GF-D8 (cell line): ENCODE data around the gene WWOX.
"Not testable (repeated sequence)": the region's sequence is repeated elsewhere in the genome, so short reads cannot be mapped to it uniquely, and the experiment has no call there.

Experiments
- DNase-seq: peaks from one replicate; lab custom pipeline; 2025; lab: John Stamatoyannopoulos, UW

WWOX gene

DNA sequence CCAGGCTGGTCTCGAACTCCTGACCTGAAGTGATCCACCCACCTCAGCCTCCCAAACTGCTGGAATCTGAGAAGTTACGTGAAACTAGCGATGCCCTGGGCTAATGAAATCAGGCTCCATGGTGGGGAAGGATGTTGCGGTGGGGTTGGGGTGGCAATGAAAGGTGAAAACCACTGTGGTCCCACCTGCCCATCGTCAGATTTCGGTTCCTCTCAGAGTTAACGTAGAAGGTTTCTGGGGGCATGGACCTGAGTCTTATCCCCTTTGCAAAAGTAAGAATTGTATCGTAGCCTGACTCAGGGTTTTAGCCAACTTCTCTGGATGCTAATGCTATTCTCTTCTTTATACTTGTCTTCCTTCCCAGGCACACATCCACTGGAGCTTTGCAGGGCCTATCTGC, 402.3 kb downstream of the WWOX start:
- DNase-seq = no peak

DNA sequence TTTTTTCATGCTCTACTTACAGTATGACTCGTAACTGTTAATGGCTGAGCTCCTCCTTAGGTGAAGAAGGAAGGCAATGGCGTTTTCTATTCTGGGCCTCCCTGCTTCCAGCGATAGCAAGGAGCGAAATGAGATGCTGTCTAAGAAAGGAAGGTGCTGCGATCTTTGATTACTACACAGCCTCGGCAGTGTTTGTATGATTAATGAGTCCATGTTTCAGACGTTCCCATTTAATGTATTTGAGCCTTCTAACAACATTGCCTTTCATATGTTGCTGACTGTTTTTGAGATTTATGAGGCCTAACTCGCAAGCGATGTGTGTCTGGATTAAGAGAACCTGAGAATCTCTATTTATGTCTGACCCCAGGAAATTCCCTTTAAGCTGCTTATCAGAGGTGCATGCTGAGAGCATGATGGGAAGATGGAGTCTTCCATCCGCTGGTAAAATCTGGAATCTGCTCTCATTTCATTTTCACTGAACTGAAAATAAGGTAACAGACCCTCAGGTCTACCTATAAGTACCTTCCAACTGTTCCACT, 403.4 kb downstream of the WWOX start:
- DNase-seq = no peak

DNA sequence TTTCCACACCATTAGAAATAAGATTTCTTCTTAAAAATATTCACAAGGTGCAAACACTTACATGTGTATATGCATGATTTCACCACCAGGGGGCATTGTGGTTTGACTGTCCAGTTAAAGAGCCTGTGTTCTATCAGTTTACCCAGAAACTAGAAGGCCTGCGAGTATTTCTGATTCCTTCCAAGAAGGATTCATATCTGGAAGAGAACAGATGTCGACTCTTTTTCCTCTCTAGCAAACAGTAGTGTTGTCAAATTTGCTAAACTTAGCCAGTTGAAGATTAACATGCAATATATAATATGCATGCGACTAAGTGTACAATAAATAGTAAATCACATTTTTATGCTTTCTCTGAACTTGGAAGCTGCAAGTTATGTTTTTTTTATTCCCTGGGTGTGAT, 404.1 kb downstream of the WWOX start:
- no peak for DNase-seq

GRCh38 chr16:78504401-78504851, 405.0 kb downstream of the WWOX start:
- DNase-seq = no peak

DNA sequence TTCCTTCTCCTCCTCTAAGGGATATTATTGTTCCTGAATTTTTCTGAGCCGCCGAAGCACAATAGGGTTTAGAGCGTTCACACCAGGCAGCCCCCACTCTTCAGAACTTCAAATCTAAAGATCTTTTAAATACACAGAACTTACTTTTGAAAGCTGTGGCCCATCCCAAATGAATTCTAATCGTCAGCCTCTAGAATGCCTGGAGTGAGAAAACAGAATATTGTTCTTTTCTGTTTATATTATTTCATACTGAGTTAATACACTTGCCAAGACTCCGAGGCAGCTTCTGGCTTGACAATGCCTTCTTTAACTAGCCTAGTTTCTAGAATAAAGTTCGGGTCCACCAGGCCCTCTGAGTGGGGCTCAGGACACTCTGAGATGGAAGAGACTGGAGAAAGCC, 405.6 kb downstream of the WWOX start:
- DNase-seq = no peak

DNA sequence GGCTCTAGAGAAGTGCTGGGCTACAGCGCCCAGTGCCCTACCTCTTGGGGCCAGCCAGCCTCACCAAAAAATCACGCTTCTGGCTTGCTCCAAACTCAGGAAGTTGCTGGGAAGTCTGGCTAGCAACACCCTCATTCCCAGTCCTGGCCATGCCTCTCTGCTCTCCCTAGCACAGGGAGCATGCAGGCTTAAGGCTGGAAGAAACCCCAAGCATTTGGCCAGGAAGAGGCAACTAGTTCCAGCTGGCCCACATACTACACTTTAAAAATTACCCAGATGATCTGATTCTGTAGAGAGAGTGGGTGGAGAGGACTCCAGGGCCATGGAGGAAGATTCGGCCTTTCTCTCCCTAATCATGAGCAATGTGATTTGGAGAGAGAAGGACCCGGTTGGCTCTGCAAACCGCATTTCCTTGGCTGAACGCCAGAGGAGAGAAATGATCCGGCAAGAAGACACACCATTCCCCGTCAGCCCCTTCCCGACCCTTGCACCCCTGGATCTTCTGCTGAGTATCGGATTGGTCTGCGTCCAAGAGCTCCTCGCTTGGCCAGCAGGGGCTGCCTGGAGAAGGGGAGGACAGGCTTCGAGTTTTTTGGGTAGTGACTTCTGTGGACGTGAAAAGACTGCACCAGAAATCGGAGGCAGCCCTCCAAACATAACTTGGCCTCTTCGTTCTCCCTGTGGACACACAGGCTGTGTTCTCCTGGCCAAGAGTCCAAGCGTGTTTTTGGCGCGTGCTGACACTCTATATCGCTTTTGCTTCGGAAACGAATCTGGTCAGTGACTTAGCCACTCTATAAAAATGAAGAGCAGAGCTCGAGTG, 406.3 kb downstream of the WWOX start:
- DNase-seq = no peak

- no peak for DNase-seq
Observed at GRCh38 chr16:78506367-78507193, 407.1 kb downstream of the WWOX start.

- DNase-seq = no peak
Observed at GRCh38 chr16:78507576-78507975, 408.1 kb downstream of the WWOX start.

DNA sequence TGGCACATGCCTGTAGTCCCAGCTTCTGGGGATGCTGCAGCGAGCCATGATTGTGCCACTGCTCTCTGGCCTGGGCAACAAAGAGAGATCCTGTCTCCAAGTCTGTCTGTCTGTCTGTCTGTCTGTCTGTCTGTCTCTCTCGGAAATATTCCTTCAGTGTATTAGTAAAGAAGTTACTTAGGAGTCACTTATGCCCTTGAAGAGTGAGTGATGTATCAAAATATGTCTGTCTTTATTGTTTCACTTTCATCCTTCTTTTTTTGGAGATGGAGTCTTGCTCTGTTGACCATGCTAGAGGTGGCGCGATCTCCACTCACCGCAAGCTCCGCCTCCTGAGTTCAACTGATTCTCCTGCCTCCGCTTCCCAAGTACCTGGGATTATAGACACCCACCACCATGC, 410.5 kb downstream of the WWOX start:
- DNase-seq = no peak

DNA sequence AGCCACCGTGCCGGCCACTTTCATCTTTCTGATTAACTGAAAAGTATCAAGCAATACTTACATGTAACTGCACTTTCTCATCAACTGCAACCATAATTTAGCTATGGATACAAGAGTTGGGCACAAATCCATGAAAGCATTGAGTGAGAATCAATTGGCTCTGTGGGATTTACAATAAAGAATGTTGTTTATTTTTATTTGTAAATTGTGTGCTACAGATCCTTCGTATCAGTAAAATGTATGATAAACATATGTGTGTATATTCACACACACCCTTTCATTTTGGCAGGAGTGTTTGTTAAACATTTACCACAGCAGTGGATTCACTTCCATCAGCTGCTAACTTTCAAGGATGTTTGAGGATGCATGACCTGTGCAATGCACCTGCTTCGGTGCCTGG, 411.0 kb downstream of the WWOX start:
- DNase-seq = no peak

GRCh38 chr16:78513838-78514237, 414.4 kb downstream of the WWOX start:
- no peak for DNase-seq

- DNase-seq = not testable (repeated sequence)
Observed at GRCh38 chr16:78514888-78515287, 415.4 kb downstream of the WWOX start.

- no peak for DNase-seq
Observed at GRCh38 chr16:78515421-78515820, 416.0 kb downstream of the WWOX start.

GRCh38 chr16:78516006-78516736, 416.7 kb downstream of the WWOX start:
- no peak for DNase-seq

DNA sequence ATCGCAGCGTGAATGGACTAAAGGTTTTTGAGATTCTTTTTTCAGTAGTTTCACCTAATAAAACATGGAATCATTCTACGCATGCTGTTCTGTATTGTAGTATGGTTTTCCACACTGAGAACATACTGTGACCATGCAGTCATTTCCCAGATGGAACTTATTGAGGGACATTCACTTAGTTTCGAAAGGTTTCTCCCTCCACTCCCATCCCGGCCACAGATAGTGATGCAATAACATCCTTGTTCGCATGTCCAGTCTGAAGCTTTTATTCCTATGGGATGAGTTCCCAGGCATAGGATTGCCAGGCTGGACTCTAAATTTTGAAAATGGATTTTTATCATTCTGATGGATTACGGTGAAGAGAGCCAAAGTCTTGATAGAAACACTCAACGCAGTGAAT, 420.4 kb downstream of the WWOX start:
- DNase-seq = no peak

DNA sequence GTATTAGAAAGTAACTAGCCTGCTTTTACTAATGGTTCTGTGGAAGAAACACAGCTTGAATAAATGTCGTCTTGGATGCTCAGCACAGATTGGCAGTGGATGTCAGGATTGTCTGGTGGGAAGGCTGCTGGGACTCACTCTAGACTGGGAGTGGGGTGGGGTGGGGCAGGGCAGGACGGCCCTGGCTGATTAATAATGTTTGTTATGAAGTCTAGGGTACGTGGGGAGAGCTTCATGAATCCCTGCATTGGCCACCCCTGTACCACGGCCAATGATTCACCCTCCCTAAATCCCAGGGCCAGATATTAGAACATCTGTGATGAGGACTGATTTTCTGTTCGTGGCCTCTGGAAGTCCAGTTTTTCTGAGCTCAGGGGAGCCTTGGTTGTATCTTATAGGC, 421.0 kb downstream of the WWOX start:
- DNase-seq = no peak

- no peak for DNase-seq
Observed at GRCh38 chr16:78522327-78522726, 422.9 kb downstream of the WWOX start.

DNA sequence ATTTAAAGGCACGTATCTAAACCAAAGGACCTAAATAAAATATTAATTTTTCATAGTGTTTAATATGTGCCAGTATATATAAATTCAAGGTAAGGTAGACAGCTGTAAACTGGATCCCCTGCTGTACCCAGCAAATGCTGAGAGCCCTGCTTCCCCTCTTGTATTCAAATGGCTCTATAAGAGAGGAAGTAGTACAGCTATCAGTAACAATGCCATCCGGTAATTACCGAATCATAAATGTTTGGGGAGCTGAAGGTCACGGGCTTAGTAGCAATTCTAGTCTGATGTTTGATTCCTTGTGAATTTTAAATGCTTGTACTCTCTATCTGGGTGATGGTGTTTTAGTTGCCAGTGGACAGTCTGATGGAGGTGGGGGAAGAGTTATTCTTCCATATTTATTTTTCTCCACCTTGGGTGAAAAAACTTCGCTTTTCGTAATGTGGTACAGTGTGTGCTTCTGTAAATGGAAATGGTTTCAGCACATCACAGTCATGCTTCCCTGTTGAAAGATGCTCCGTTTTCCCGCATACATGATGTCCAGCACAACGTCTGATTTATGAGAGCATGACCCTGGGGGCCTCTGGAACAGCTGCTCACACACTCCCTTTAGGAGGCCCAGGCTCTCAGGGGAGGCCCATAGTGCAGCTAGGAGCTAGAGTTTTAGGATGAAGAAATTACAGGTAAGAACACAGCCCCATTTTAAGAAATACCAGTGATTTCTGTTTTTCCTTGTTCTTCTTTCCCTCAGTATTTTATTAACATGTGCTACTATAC, 423.9 kb downstream of the WWOX start:
- no peak for DNase-seq

- DNase-seq = no peak
Observed at GRCh38 chr16:78524066-78524595, 424.7 kb downstream of the WWOX start.

- DNase-seq = no peak
Observed at GRCh38 chr16:78528265-78528664, 428.8 kb downstream of the WWOX start.

GRCh38 chr16:78529881-78530280, 430.4 kb downstream of the WWOX start:
- DNase-seq = no peak
